Stimulated activated CD4-positive, alpha-beta T cell treated with anti-CD3 and anti-CD28 coated beads, Interleukin-1b, Interleukin-23, amount 100 ng/mL, for 48 hours (primary cell): Measurements from ENCODE around the gene EXD3.

ENCODE experiments used
- DNase-seq: peaks from one replicate; pipeline ENCODE4 v3.0.0-alpha.2; 2020

The EXD3 gene

GRCh38 chr9:137278721-137279711, 143.9 kb downstream of the EXD3 start:
- DNase-seq = no peak

GRCh38 chr9:137278061-137278701, 144.8 kb downstream of the EXD3 start:
- DNase-seq = no peak

GRCh38 chr9:137277329-137278041, 145.5 kb downstream of the EXD3 start, which contains the start of gene TOR4A:
TSS of gene TOR4A (plus strand) at chr9:137277726. CDS start at chr9:137278690, 964 bp downstream.
- DNase-seq = no peak

GRCh38 chr9:137276473-137277328, 146.3 kb downstream of the EXD3 start:
- no peak for DNase-seq

GRCh38 chr9:137275588-137276472, 147.1 kb downstream of the EXD3 start:
- DNase-seq = no peak

- no peak for DNase-seq
Observed at GRCh38 chr9:137275203-137275587, 147.8 kb downstream of the EXD3 start.

- DNase-seq = no peak
Observed at GRCh38 chr9:137273611-137274320, 149.2 kb downstream of the EXD3 start.

- DNase-seq = no peak
Observed at GRCh38 chr9:137273095-137273490, 149.9 kb downstream of the EXD3 start.

GRCh38 chr9:137272241-137273094, 150.5 kb downstream of the EXD3 start:
- no peak for DNase-seq

GRCh38 chr9:137271696-137272076, 151.3 kb downstream of the EXD3 start:
- DNase-seq = no peak

- no peak for DNase-seq
Observed at GRCh38 chr9:137270929-137271695, 151.8 kb downstream of the EXD3 start.

- DNase-seq = no peak
Observed at GRCh38 chr9:137269231-137269772, 153.7 kb downstream of the EXD3 start.

- DNase-seq = no peak
Observed at GRCh38 chr9:137268538-137269201, 154.3 kb downstream of the EXD3 start.

GRCh38 chr9:137267933-137268355, 155.0 kb downstream of the EXD3 start:
- no peak for DNase-seq

GRCh38 chr9:137266585-137267453, 156.1 kb downstream of the EXD3 start:
- no peak for DNase-seq

GRCh38 chr9:137266162-137266527, 156.8 kb downstream of the EXD3 start:
- no peak for DNase-seq
